Measurements from ENCODE around the gene PKHD1. TPM values are rescaled to one million over a fixed set of nuclear protein-coding genes. Genes with fewer than 3 reads are reported as not detected.

The PKHD1 gene
- total RNA-seq, 2 experiments from 2014 or later, result not detected

- H3K27ac Mint-ChIP-seq, result no peak overlapping the region
- no peaks in the 10 kb centered on the region for H3K27me3 Mint-ChIP-seq (ENCODE audit: low read depth)
- no peak overlapping the region for H3K4me3 Mint-ChIP-seq
- H3K36me3 Mint-ChIP-seq (ENCODE audit: low read depth), result no peaks in the 10 kb centered on the region
- no peaks in the 10 kb centered on the region for H3K9me3 Mint-ChIP-seq (ENCODE audit: insufficient read depth)
- no peaks in the 10 kb centered on the region for H3K4me1 Mint-ChIP-seq (ENCODE audit: low read depth)
- CTCF ChIA-PET, result interaction anchor here (1.2 kb wide), 1 partner anchor 9 kb away, joined by 5 read pairs; no protein-coding TSS in a partner anchor
- POLR2A ChIA-PET, result no interaction called here
- DNase-seq (no peak), ATAC-seq (no peak)
These were observed 478.5 kb downstream of the PKHD1 start for GRCh38 chr6:51608932-51609331.

- CTCF ChIA-PET, result interaction anchor here (1.2 kb wide), 1 partner anchor 10 kb away, joined by 5 read pairs; no protein-coding TSS in a partner anchor
- Mint-ChIP-seq H3K27me3 (ENCODE audit: low read depth) (no peaks in the 10 kb centered on the region), H3K9me3 (ENCODE audit: insufficient read depth) (no peaks in the 10 kb centered on the region), H3K4me3 (no peak overlapping the region), H3K27ac (no peak overlapping the region), H3K4me1 (ENCODE audit: low read depth) (no peaks in the 10 kb centered on the region), H3K36me3 (ENCODE audit: low read depth) (no peaks in the 10 kb centered on the region)
- POLR2A ChIA-PET, result no interaction called here
- ATAC-seq (no peak), DNase-seq (no peak)
These were observed 479.0 kb downstream of the PKHD1 start for GRCh38 chr6:51608383-51608782.

- DNase-seq (no peak), ATAC-seq (no peak)
- ChIA-PET POLR2A (no interaction called here), CTCF (no interaction called here)
- H3K4me3 Mint-ChIP-seq, result no peak overlapping the region
- no peaks in the 10 kb centered on the region for H3K27me3 Mint-ChIP-seq (ENCODE audit: low read depth)
- no peaks in the 10 kb centered on the region for H3K4me1 Mint-ChIP-seq (ENCODE audit: low read depth)
- H3K36me3 Mint-ChIP-seq (ENCODE audit: low read depth), result no peaks in the 10 kb centered on the region
- no peak overlapping the region for H3K27ac Mint-ChIP-seq
- peaks cover 5% of the 10 kb centered on the region for H3K9me3 Mint-ChIP-seq (ENCODE audit: insufficient read depth)
These were observed 486.9 kb downstream of the PKHD1 start for GRCh38 chr6:51600514-51600913.

- ChIA-PET CTCF (no interaction called here), POLR2A (no interaction called here)
- DNase-seq, result no peak
- H3K4me3 Mint-ChIP-seq, result no peak overlapping the region
- H3K36me3 Mint-ChIP-seq (ENCODE audit: low read depth), result no peaks in the 10 kb centered on the region
- peaks cover 5% of the 10 kb centered on the region for H3K9me3 Mint-ChIP-seq (ENCODE audit: insufficient read depth)
- H3K4me1 Mint-ChIP-seq (ENCODE audit: low read depth), result no peaks in the 10 kb centered on the region
- no peaks in the 10 kb centered on the region for H3K27me3 Mint-ChIP-seq (ENCODE audit: low read depth)
- ATAC-seq, result no peak
- no peak overlapping the region for H3K27ac Mint-ChIP-seq
These were observed 489.2 kb downstream of the PKHD1 start for GRCh38 chr6:51598171-51598570.

GRCh38 chr6:51594981-51595380 lies 492.4 kb downstream of the PKHD1 start:
- ATAC-seq, result no peak

GRCh38 chr6:51585264-51585663 lies 502.1 kb downstream of the PKHD1 start:
- ATAC-seq (no peak), DNase-seq (no peak)
- ChIA-PET POLR2A (no interaction called here), CTCF (no interaction called here)
- H3K9me3 Mint-ChIP-seq (ENCODE audit: insufficient read depth), result no peaks in the 10 kb centered on the region
- H3K4me3 Mint-ChIP-seq, result no peak overlapping the region
- H3K27me3 Mint-ChIP-seq (ENCODE audit: low read depth), result no peaks in the 10 kb centered on the region
- H3K27ac Mint-ChIP-seq, result no peak overlapping the region
- no peaks in the 10 kb centered on the region for H3K4me1 Mint-ChIP-seq (ENCODE audit: low read depth)
- H3K36me3 Mint-ChIP-seq (ENCODE audit: low read depth), result no peaks in the 10 kb centered on the region

More at GRCh38 chr6:51594981-51595380, 492.4 kb downstream of the PKHD1 start:
- H3K27me3 Mint-ChIP-seq (ENCODE audit: low read depth), result no peaks in the 10 kb centered on the region
- H3K27ac Mint-ChIP-seq, result no peak overlapping the region
- DNase-seq, result no peak
- H3K4me3 Mint-ChIP-seq, result no peak overlapping the region
- peaks cover 9% of the 10 kb centered on the region for H3K9me3 Mint-ChIP-seq (ENCODE audit: insufficient read depth)
- ChIA-PET CTCF (no interaction called here), POLR2A (no interaction called here)
- no peaks in the 10 kb centered on the region for H3K36me3 Mint-ChIP-seq (ENCODE audit: low read depth)
- no peaks in the 10 kb centered on the region for H3K4me1 Mint-ChIP-seq (ENCODE audit: low read depth)

- POLR2A ChIA-PET, result no interaction called here
- H3K27me3 Mint-ChIP-seq (ENCODE audit: low read depth), result no peaks in the 10 kb centered on the region
These were observed 503.2 kb downstream of the PKHD1 start for GRCh38 chr6:51584163-51584562.

GRCh38 chr6:51578994-51579393 lies 508.4 kb downstream of the PKHD1 start:
- no peaks in the 10 kb centered on the region for H3K27me3 Mint-ChIP-seq (ENCODE audit: low read depth)
- DNase-seq (no peak), ATAC-seq (no peak)
- CTCF ChIA-PET, result no interaction called here
- no peaks in the 10 kb centered on the region for H3K36me3 Mint-ChIP-seq (ENCODE audit: low read depth)
- H3K27ac Mint-ChIP-seq, result no peak overlapping the region
- H3K9me3 Mint-ChIP-seq (ENCODE audit: insufficient read depth), result peaks cover 13% of the 10 kb centered on the region
- POLR2A ChIA-PET, result no interaction called here
- no peaks in the 10 kb centered on the region for H3K4me1 Mint-ChIP-seq (ENCODE audit: low read depth)
- no peak overlapping the region for H3K4me3 Mint-ChIP-seq

More at GRCh38 chr6:51584163-51584562, 503.2 kb downstream of the PKHD1 start:
- Mint-ChIP-seq H3K27ac (no peak overlapping the region), H3K4me3 (no peak overlapping the region), H3K9me3 (ENCODE audit: insufficient read depth) (no peaks in the 10 kb centered on the region), H3K36me3 (ENCODE audit: low read depth) (no peaks in the 10 kb centered on the region), H3K4me1 (ENCODE audit: low read depth) (no peaks in the 10 kb centered on the region)
- CTCF ChIA-PET, result no interaction called here
- DNase-seq (no peak), ATAC-seq (no peak)

- H3K9me3 Mint-ChIP-seq (ENCODE audit: insufficient read depth), result peaks cover 13% of the 10 kb centered on the region
- no peaks in the 10 kb centered on the region for H3K27me3 Mint-ChIP-seq (ENCODE audit: low read depth)
- ATAC-seq, result no peak
- no peaks in the 10 kb centered on the region for H3K4me1 Mint-ChIP-seq (ENCODE audit: low read depth)
- CTCF ChIA-PET, result no interaction called here
- H3K27ac Mint-ChIP-seq, result no peak overlapping the region
- POLR2A ChIA-PET, result no interaction called here
- DNase-seq, result no peak
- no peak overlapping the region for H3K4me3 Mint-ChIP-seq
- no peaks in the 10 kb centered on the region for H3K36me3 Mint-ChIP-seq (ENCODE audit: low read depth)
These were observed 509.1 kb downstream of the PKHD1 start for GRCh38 chr6:51578362-51578761.

GRCh38 chr6:51574040-51574439 lies 513.4 kb downstream of the PKHD1 start:
- H3K4me1 Mint-ChIP-seq (ENCODE audit: low read depth), result no peaks in the 10 kb centered on the region
- no peak for ATAC-seq
- H3K27me3 Mint-ChIP-seq (ENCODE audit: low read depth), result no peaks in the 10 kb centered on the region
- ChIA-PET POLR2A (no interaction called here), CTCF (no interaction called here)
- no peak for DNase-seq
- no peak overlapping the region for H3K4me3 Mint-ChIP-seq
- H3K9me3 Mint-ChIP-seq (ENCODE audit: insufficient read depth), result peaks cover 13% of the 10 kb centered on the region
- H3K27ac Mint-ChIP-seq, result no peak overlapping the region
- H3K36me3 Mint-ChIP-seq (ENCODE audit: low read depth), result no peaks in the 10 kb centered on the region

GRCh38 chr6:51571168-51571567 lies 516.2 kb downstream of the PKHD1 start:
- DNase-seq (no peak), ATAC-seq (no peak)
- POLR2A ChIA-PET, result no interaction called here
- CTCF ChIA-PET, result no interaction called here
- Mint-ChIP-seq H3K36me3 (ENCODE audit: low read depth) (no peaks in the 10 kb centered on the region), H3K27me3 (ENCODE audit: low read depth) (no peaks in the 10 kb centered on the region), H3K9me3 (ENCODE audit: insufficient read depth) (peaks cover 3% of the 10 kb centered on the region), H3K27ac (no peak overlapping the region), H3K4me3 (no peak overlapping the region), H3K4me1 (ENCODE audit: low read depth) (no peaks in the 10 kb centered on the region)

- Mint-ChIP-seq H3K9me3 (ENCODE audit: insufficient read depth) (no peaks in the 10 kb centered on the region), H3K4me1 (ENCODE audit: low read depth) (no peaks in the 10 kb centered on the region), H3K4me3 (no peak overlapping the region), H3K27me3 (ENCODE audit: low read depth) (no peaks in the 10 kb centered on the region), H3K27ac (no peak overlapping the region), H3K36me3 (ENCODE audit: low read depth) (no peaks in the 10 kb centered on the region)
- DNase-seq (no peak), ATAC-seq (no peak)
- POLR2A ChIA-PET, result no interaction called here
- CTCF ChIA-PET, result no interaction called here
These were observed 517.1 kb downstream of the PKHD1 start for GRCh38 chr6:51570168-51570921.

- Mint-ChIP-seq H3K4me1 (ENCODE audit: low read depth) (no peaks in the 10 kb centered on the region), H3K27me3 (ENCODE audit: low read depth) (no peaks in the 10 kb centered on the region)
- POLR2A ChIA-PET, result no interaction called here
These were observed 517.8 kb downstream of the PKHD1 start for GRCh38 chr6:51569594-51569993.

More at GRCh38 chr6:51569594-51569993, 517.8 kb downstream of the PKHD1 start:
- ATAC-seq (no peak), DNase-seq (no peak)
- H3K9me3 Mint-ChIP-seq (ENCODE audit: insufficient read depth), result no peaks in the 10 kb centered on the region
- no peaks in the 10 kb centered on the region for H3K36me3 Mint-ChIP-seq (ENCODE audit: low read depth)
- no peak overlapping the region for H3K4me3 Mint-ChIP-seq
- CTCF ChIA-PET, result no interaction called here
- H3K27ac Mint-ChIP-seq, result no peak overlapping the region
